K562 (cell line): Measurements from ENCODE around the gene PPP1R13L. TPM values are rescaled to one million over a fixed set of nuclear protein-coding genes. Genes with fewer than 3 reads are reported as not detected.
A peak's percentile ranks its signal among the peaks of the same experiment; 100 is the strongest.

Experiments
- ATAC-seq: fragments of 200-7000 bp; cut with Tn5 transposase; 3 replicates; pipeline ENCODE4 v1.9.1; 2020; ENCODE audit warnings: moderate library complexity
- BruUV-seq: library from RNA; stranded (reverse); fragments of 400-500 nt; replicated peaks from 2 replicates; lab custom pipeline; 2021; lab: Mats Ljungman, UMichigan
- CTCF ChIA-PET: fragments of 300-600 bp; formaldehyde crosslinking; extraction: SDS; loops from one replicate; lab custom pipeline; 2021; ENCODE audit warnings: low intra/inter-chr PET ratio; lab: Yijun Ruan, JAX
- POLR2A ChIA-PET: fragments of 300-600, 350-650 bp; sonication (Branson Sonifier 250); formaldehyde crosslinking; extraction: SDS; loops from one replicate; lab custom pipeline; 2021; ENCODE audit warnings: antibody characterized with exemption, inconsistent platforms; lab: Yijun Ruan, JAX
- DNase-seq, 4 experiments: peaks; one replicate each; pipeline versions ENCODE4 v3.0.0 to v3.0.0-alpha.2; 2011 to 2018; ENCODE audit warnings: low spot score in 3 of 4, mixed read lengths in 3 of 4; ENCODE audit errors: extremely low read depth in 1 of 4
- FAIRE-seq: peaks from 2 replicates; lab custom pipeline; 2011; peaks lifted over from hg19 to GRCh38; lab: Jason Lieb, UNC
- H2AFZ ChIP-seq: 2 replicates; pipeline ENCODE4 v1.6.0; 2011; ENCODE audit warnings: low read depth, low read length, control low read depth, inconsistent platforms
- H3K27ac ChIP-seq: fragments of 200-600 bp; 3 replicates; pipeline ENCODE4 v1.8.0; 2011; ENCODE audit warnings: low read depth, mild to moderate bottlenecking, control low read depth, inconsistent platforms, low read length, moderate library complexity, mixed read lengths; ENCODE audit errors: extremely low read depth
- H3K27me3 ChIP-seq, 2 experiments: fragments of 300-600 bp in 1 of 2; 2 replicates in 1 of 2; 3 replicates in 1 of 2; pipeline versions ENCODE4 v1.6.0 to v1.8.0; 2011; ENCODE audit warnings: inconsistent platforms in 2 of 2, low read length in 2 of 2, mild to moderate bottlenecking in 1 of 2, mixed read lengths in 1 of 2, moderate library complexity in 1 of 2; ENCODE audit not compliant: control insufficient read depth in 2 of 2, insufficient read depth in 2 of 2
- H3K36me3 ChIP-seq: fragments of 300-600 bp; 3 replicates; pipeline ENCODE4 v1.8.0; 2011; ENCODE audit warnings: mild to moderate bottlenecking, low read length, inconsistent platforms; ENCODE audit not compliant: control insufficient read depth, insufficient read depth
- H3K4me1 ChIP-seq, 2 experiments: fragments of 200-600 bp in 1 of 2; replicated peaks in 1 of 2; 2 replicates in 1 of 2; 3 replicates in 1 of 2; pipeline versions ENCODE4 v1.5.1 to v1.8.0; 2011; ENCODE audit warnings: inconsistent platforms in 2 of 2, low read length in 2 of 2, mild to moderate bottlenecking in 1 of 2, mixed read lengths in 1 of 2, moderate library complexity in 1 of 2; ENCODE audit not compliant: control insufficient read depth in 2 of 2, insufficient read depth in 2 of 2
- H3K4me2 ChIP-seq: 2 replicates; pipeline ENCODE4 v1.6.1; 2011; ENCODE audit warnings: low read length, control low read depth, inconsistent platforms, mixed read lengths; ENCODE audit not compliant: insufficient read depth
- H3K4me3 ChIP-seq: fragments of 200-600 bp; sonication (generic), shearing (Covaris generic); 2 replicates; pipeline ENCODE4 v1.5.1; 2016; ENCODE audit warnings: control low read depth, inconsistent platforms
- H3K79me2 ChIP-seq: fragments of 200-600 bp; 3 replicates; pipeline ENCODE4 v1.8.0; 2011; ENCODE audit warnings: low read length, inconsistent platforms; ENCODE audit not compliant: control insufficient read depth, insufficient read depth
- H3K9ac ChIP-seq, 2 experiments: 2 replicates each; pipeline versions ENCODE4 v1.6.0 to v1.6.1; 2011; ENCODE audit warnings: low read depth in 2 of 2, low read length in 2 of 2, control low read depth in 1 of 2, inconsistent platforms in 1 of 2, mild to moderate bottlenecking in 1 of 2, mixed read lengths in 1 of 2; ENCODE audit not compliant: insufficient read depth in 1 of 2
- H3K9me1 ChIP-seq: one replicate; pipeline ENCODE4 v1.6.0; 2011; ENCODE audit warnings: inconsistent platforms, mild to moderate bottlenecking, low read length, moderate library complexity; ENCODE audit not compliant: control insufficient read depth, insufficient read depth
- H3K9me3 ChIP-seq: replicated peaks from 2 replicates; pipeline ENCODE4 v1.5.1; 2011; ENCODE audit warnings: low read depth, low read length, inconsistent platforms; ENCODE audit not compliant: control insufficient read depth, insufficient read depth
- H4K20me1 ChIP-seq: replicated peaks from 2 replicates; pipeline ENCODE4 v1.6.1; 2011; ENCODE audit warnings: low read length, inconsistent platforms, mixed read lengths; ENCODE audit not compliant: control insufficient read depth, insufficient read depth
- BRCA1 ChIP-seq, 2 experiments: fragments of 450-650 bp in 1 of 2; sonication (generic) in 1 of 2; formaldehyde crosslinking in 1 of 2; IDR thresholded peaks; 2 replicates each; pipeline versions ENCODE4 v1.5.0 to v1.6.1; 2017 to 2020; ENCODE audit warnings: mild to moderate bottlenecking in 1 of 2, missing genetic modification reagents in 1 of 2
- WGBS: fragments of 100-300 bp; shearing (Covaris generic); methylation state at CpG from one replicate; pipeline ENCODE4 v1.1.6; 2016; ENCODE audit warnings: low coverage, mixed read lengths; ENCODE audit not compliant: insufficient coverage; ENCODE audit errors: missing lambda C conversion rate; 5-methylcytosine and 5-hydroxymethylcytosine counted together
- in situ Hi-C: fragments of 300-500 bp; cut with MboI; formaldehyde crosslinking; loops from 4 replicates; pipeline ENCODE4 v1.15.0; 2018; ENCODE audit warnings: inconsistent platforms, mixed read lengths
- intact Hi-C: fragments of 100-400 bp; cut with micrococcal nuclease; formaldehyde crosslinking; loops from 2 replicates; pipeline ENCODE4 v1.14.2; 2022
- polyA plus RNA-seq, 8 experiments: library from polyadenylated mRNA; depleted of rRNA in 4 of 8; stranded (reverse) in 5 of 8; unstranded in 3 of 8; fragments of >200 nt; fragmentation: Nextera tagmentation in 2 of 8; fragmentation: Illumina TruSeq in 1 of 8; extraction: Ambion mirVana in 2 of 8; extraction: Trizol in 1 of 8; gene quantifications; 2 replicates each; pipeline versions ENCODE4 v1.2.1 to v1.2.3, GENCODE V29; 2011 to 2014; ENCODE audit warnings: inconsistent platforms in 1 of 8, missing spikeins in 1 of 8
- total RNA-seq, 7 experiments: library from RNA; depleted of rRNA in 6 of 7; stranded (reverse); fragments of >200 nt in 6 of 7; fragmentation: Illumina TruSeq in 2 of 7; extraction: Trizol in 2 of 7; gene quantifications; 2 replicates each; pipeline versions ENCODE4 v1.2.1 to v1.2.3, GENCODE V29; 2011 to 2021; ENCODE audit warnings: low replicate concordance in 1 of 7
- TF ChIP-seq, protein P1 (sequence below): sonication (generic); formaldehyde crosslinking; IDR thresholded peaks from 2 replicates; pipeline ENCODE4 v1.5.0; 2020; ENCODE audit warnings: missing genetic modification reagents

Gene PPP1R13L
- total and polyA plus RNA-seq, 9 of the 15 experiments (the other 6 are each of a cell fraction or from before 2014, with no cell fraction given) = 0.32 to 6.7 (median 2.0) TPM

DNA sequence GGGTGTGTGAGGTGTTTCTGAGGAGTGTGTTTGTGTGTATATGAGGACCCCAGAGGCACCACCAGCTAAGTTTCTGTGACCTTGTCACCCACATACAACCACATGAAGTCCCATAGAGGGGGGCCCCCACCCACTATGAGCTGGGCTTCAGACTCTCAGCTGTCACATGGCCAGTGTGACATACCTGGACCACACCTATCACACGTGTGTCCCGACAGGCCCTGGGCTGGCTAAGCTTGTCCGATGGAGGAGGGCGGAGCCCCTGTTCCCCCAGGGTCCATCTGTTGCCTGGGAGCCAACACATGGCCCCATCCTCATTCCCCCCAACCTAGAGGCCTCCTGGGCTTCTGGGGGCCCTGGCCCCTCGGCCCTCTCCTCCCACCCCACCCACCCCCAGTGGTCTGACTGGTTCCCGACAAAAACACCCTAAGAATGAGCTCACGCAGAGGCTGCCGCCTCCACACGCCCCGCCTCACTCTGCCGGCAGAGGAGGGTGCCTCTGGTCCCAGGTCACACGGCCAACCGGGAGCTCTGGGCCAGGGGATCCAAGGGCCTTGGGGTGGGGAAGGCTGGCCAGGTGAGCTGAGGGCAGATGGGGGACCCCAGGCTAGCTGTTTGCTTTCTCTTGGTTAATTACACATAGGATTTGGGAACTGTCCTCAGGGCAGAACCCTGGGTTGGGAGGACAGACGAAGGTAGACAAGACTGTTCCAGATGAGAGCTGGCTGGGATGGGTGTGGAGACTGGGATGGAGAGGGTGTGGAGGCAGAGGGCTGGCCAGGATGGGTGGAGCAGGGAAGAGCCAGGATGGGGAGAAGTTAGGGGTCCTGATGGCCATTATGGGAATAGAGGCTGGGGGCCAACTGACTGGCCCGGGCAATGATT lies 60.0 kb downstream of the PPP1R13L start:
- POLR2A ChIA-PET = interaction anchor here (0.6 to 2.5 kb wide), 4 partner anchors 9 to 295 kb away, joined by 3 to 6 read pairs (median 4); no protein-coding TSS in a partner anchor
- Histone ChIP-seq H3K9me1 (no peaks in the 10 kb centered on the region), H3K9ac (peak overlapping the region in 1 of 2 experiments; percentile 73; a peak in 1 of 4 replicates), H3K27me3 (peaks cover 8 to 13% of the 10 kb centered on the region in 2 experiments; a peak in 3 of 5 replicates), H3K36me3 (peaks cover 6% of the 10 kb centered on the region; the same call in 1 of the 3 replicates), H3K9me3 (no peaks in the 10 kb centered on the region), H3K4me2 (no peak overlapping the region), H3K79me2 (no peaks in the 10 kb centered on the region), H3K4me3 (no peak overlapping the region), H3K27ac (no peak overlapping the region), H4K20me1 (peaks cover 2% of the 10 kb centered on the region; the same call in 1 of the 2 replicates), H2AFZ (no peak overlapping the region), H3K4me1 (peaks cover 5 to 67% of the 10 kb centered on the region in 2 experiments; a peak in 4 of 5 replicates)
- DNase-seq = no peak
- TF ChIP-seq, protein P1, sequence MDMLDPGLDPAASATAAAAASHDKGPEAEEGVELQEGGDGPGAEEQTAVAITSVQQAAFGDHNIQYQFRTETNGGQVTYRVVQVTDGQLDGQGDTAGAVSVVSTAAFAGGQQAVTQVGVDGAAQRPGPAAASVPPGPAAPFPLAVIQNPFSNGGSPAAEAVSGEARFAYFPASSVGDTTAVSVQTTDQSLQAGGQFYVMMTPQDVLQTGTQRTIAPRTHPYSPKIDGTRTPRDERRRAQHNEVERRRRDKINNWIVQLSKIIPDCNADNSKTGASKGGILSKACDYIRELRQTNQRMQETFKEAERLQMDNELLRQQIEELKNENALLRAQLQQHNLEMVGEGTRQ (CRISPR knock-in tag) = no peak
- TF ChIP-seq BRCA1 (IDR thresholded peaks at IDR 0.05) (no peak), BRCA1 (CRISPR knock-in tag; IDR thresholded peaks at IDR 0.05) (no peak)
- WGBS = 19% methylated on average over 11 of the region's 15 CpGs
- FAIRE-seq = no peak
- CTCF ChIA-PET = no interaction called here
- in situ Hi-C loops (no loop called here), intact Hi-C loops (no loop called here)
- BruUV-seq = no TSS peak
- no peak for ATAC-seq
